ENCODE measurements around the gene ZFP36.

ZFP36 gene

GRCh38 chr19:39407410-39407659, 688 bp downstream of the ZFP36 start:
- no peak for DNase-seq

GRCh38 chr19:39407660-39408391, 1.2 kb downstream of the ZFP36 start:
- no peak for DNase-seq

GRCh38 chr19:39408392-39409207, 2.0 kb downstream of the ZFP36 start:
- DNase-seq, result no peak

DNA sequence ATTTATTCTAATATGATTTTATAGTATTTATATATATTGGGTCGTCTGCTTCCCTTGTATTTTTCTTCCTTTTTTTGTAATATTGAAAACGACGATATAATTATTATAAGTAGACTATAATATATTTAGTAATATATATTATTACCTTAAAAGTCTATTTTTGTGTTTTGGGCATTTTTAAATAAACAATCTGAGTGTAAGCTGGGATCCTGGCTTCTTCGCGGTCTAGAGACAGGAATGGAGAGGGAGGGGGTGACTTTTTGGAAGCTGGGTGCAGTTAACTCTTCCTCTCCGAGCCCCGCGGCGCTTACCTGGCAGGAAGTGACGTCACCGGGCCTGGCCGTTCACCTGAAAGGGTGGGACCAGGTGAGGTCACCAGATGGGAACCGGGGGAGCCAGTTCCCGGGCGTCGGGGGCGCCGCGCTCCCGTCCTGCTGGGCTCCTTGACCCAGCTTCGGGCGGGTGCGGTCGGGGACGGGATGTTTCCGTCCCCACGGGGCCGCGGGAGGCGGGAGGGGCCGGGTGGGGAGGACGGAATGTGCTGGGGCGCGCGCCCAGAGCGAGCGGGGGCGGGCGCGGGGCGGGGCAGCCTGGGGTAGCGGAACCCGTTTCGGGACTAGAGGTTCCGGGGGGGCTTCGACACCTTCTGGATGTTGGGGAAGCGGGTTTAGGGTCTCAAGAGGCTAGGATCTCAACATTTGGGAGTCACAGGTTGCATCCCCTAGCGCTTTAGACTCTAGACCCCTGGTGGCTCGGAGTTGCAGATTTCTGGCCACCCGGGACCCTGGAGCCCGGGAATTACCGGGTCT, 2.8 kb downstream of the ZFP36 start:
- peak; percentile 91 for DNase-seq

GRCh38 chr19:39410017-39410830, 3.6 kb downstream of the ZFP36 start:
- DNase-seq, result no peak

GRCh38 chr19:39410831-39411080, 4.1 kb downstream of the ZFP36 start:
- DNase-seq, result no peak

GRCh38 chr19:39411081-39411831, 4.6 kb downstream of the ZFP36 start:
- no peak for DNase-seq

GRCh38 chr19:39411832-39412099, 5.1 kb downstream of the ZFP36 start:
- DNase-seq, result peak; percentile 81

GRCh38 chr19:39412100-39412866, 5.6 kb downstream of the ZFP36 start, which contains the start of gene PLEKHG2:
PLEKHG2 (plus strand) TSS chr19:39412669; CDS start chr19:39414087, 1,418 bp downstream.
- DNase-seq, result peak; percentile 98

GRCh38 chr19:39412867-39413271, 6.2 kb downstream of the ZFP36 start:
- DNase-seq, result no peak

DNA sequence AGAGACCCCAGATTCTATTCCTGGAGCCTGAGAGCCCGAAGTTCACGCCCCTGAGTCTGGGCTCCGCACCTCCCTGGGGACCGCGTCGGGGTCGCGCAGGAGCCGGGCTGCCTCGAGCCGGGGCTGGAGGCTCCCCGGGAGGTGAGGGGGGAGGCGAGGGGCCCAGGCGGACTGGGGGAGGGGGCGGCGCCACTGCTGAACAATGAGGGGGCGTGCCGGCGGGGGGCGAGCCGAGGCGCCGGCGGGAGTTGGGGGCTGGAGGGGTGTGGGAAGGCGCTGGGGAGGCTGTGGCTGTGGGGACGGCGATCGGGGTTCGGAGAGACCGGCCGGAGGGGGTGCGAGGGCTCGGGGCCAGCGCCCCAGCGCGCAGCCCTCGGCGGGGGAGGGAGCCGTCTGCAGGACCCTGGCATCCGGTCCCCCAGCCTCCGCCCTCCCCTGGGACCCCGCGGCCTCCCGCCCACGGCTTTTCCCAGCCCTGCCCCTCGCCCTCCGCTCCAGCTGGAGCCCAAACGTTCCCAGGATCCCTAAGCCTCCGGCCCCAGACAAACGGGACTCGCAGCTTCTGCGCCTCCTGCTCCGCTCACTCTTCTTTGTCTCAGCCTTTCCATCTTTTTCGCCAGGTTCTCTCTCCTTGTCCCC, 6.7 kb downstream of the ZFP36 start:
- DNase-seq, result no peak

DNA sequence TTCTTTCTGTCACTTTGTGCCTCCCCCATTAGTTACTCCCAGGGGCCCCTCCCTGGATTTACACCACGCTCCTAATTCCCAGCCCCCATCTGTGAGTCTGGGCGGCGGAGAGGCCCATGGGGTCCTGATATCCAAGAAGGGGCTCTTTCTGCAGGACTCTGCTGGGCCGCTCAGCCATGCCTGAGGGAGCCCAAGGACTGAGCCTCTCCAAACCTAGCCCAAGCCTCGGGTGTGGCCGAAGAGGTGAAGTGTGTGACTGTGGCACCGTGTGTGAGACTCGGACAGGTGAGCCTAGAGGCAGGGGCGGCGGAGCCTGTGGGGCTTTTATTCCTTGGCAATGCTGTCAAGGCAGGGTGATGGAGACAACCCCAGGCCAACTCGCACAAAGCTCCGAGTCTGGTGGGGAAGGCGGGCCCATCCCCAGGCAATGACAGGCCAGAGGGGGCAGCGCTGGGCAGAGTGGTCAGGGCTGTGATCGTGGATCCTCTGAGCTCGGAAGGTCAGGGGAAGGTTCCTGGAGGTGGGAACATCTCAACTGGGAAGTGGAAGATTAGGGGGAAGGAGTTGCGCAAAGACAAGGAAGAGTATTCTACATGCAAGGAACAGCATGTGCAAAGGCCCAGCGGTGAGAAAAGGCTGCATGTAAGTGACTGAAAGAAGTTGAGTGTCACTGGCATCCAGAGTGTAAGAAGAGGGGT, 7.4 kb downstream of the ZFP36 start:
- DNase-seq, result no peak

GRCh38 chr19:39415111-39416046, 8.7 kb downstream of the ZFP36 start:
- no peak for DNase-seq

DNA sequence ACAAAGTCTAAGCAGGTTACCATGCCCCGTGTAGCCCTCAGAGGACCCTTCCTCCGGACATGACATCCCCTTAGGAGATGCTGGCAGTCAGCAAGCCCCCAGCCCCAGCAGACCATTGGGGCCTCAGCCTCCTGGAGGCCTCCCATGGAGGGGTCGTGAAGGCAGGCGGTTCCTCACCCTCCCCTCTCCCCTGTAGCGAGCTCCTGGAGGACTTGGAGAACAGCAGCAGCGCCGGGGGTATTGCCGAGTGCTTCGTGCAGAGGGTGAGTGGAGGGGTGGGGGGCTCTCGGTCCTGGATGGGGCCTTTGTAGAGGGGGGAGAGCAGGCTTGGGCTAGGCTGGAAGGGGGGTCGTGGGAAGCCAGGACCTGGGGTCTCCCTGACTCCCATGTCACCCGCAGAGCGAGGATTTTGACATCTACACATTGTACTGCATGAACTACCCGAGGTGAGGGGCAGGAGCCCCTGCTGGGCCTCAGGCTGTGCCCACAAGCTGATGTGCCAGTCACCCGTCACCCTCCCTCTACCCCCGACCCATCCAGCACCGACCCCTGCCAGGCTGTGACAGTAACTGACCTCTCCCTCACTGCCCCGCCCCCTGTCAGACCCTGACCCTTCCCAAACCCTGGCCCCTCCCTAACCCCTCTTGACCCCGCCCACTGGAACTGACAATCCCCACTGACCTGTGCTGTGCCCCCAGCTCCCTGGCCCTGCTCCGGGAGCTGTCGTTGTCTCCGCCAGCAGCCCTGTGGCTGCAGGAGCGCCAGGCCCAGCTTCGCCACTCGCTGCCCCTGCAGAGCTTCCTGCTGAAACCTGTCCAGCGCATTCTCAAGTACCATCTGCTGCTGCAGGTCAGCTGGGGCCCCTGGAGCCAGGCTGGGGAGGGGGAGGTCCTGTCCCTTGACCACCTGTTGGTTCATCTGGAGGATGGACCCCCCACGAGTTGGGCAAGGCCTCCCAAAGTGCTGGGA, 9.8 kb downstream of the ZFP36 start:
- no peak for DNase-seq

DNA sequence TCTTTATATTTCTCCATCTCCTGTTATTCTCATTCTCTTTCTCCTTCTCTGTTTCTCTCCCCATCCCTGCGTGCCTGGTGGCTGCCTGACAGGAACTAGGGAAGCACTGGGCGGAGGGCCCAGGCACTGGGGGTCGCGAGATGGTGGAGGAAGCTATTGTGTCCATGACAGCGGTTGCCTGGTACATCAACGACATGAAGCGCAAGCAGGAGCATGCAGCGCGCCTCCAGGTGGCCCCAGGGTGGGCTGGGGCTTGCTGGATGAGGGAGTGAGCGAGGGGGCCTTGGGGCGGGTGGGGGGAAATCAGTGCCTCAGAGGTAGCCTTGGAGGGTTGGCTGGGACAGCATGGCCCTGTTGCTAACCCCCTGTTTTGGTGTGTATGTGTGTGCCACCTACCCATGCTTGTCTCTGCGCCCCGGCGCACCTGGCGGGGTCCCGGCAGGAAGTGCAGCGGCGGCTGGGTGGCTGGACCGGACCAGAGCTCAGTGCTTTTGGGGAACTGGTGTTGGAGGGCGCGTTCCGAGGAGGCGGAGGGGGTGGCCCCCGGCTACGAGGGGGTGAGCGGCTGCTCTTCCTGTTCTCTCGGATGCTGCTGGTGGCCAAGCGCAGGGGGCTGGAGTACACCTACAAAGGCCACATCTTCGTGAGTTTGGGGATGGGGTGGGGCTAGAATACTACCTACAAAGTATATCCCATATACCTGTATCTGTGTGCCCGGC, 11.0 kb downstream of the ZFP36 start:
- DNase-seq, result no peak

GRCh38 chr19:39419003-39419402, 12.4 kb downstream of the ZFP36 start:
- no peak for DNase-seq

DNA sequence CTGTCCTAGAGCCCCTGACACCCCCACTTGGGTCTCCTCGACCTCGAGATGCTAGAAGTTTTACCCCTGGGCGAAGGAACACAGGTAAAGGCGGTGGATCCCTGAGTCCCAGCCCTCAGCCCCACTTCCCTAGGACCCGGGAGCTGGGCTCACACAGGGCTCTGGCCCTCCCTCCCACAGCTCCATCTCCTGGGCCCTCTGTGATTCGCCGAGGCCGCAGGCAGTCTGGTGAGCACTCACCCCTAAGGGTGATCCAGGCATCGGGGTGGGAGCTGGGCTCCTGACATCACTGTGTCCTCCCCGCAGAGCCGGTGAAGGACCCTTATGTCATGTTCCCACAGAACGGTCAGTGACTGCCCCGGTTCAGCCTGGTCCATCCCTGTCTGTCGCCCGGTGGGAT, 14.1 kb downstream of the ZFP36 start:
- DNase-seq, result no peak

DNA sequence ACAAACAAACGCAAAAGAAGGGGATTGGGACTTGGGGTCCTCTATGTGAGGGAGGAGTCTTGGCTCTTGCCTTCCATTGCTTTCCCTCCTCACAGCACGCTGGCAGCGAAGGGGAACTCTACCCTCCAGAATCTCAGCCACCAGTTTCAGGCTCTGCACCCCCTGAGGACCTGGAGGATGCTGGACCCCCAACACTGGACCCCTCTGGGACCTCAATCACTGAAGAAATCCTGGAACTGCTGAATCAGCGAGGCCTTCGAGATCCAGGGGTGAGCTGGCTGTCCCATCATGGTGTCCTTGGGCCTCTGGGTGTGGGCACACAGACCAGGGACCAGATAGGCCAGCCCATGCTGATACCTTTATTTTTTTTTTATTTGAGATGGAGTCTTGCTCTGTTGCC, 15.4 kb downstream of the ZFP36 start:
- no peak for DNase-seq

Measured in NCI-H774 (cell line).